AG09309 (cell line): ENCODE measurements around the gene PCP2.

Experiments
- DNase-seq: peaks from one replicate; pipeline ENCODE4 v3.0.0-alpha.2; 2010; ENCODE audit warnings: low read depth
- H3K4me3 ChIP-seq: 2 replicates; pipeline ENCODE4 v1.5.1; 2011; ENCODE audit warnings: mild to moderate bottlenecking, low read depth, low read length, moderate library complexity; ENCODE audit not compliant: control insufficient read depth
- CTCF ChIP-seq: IDR thresholded peaks from 2 replicates; pipeline ENCODE4 v1.5.1; 2011; ENCODE audit warnings: mild to moderate bottlenecking, low read depth, low read length, inconsistent platforms; ENCODE audit not compliant: insufficient read depth, control insufficient read depth; ENCODE audit errors: missing control alignments

The PCP2 gene

DNA sequence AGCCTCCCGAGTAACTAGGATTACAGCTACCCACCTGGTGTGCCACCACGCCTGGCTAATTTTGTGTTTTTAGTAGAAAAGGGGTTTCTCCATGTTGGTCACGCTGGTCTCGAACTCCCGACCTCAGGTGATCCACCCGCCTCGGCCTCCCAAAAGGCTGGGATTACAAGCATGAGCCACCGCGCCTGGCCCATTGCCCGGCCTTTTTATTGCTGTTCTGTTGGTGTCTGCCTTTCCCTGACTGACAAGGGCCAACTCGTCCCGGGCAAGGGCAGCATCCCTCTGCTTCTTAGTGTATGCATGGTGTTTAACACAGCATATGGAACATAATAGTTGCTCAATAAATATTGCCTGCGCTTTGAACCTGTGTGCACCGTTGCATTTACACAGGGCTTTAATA, 29.1 kb upstream of the PCP2 start:
- H3K4me3 ChIP-seq = no peak overlapping the region
- TF ChIP-seq CTCF = no peak
- no peak for DNase-seq

GRCh38 chr19:7661744-7662538, 28.4 kb upstream of the PCP2 start:
- no peak for DNase-seq
- H3K4me3 ChIP-seq = no peak overlapping the region
- TF ChIP-seq CTCF = no peak

DNA sequence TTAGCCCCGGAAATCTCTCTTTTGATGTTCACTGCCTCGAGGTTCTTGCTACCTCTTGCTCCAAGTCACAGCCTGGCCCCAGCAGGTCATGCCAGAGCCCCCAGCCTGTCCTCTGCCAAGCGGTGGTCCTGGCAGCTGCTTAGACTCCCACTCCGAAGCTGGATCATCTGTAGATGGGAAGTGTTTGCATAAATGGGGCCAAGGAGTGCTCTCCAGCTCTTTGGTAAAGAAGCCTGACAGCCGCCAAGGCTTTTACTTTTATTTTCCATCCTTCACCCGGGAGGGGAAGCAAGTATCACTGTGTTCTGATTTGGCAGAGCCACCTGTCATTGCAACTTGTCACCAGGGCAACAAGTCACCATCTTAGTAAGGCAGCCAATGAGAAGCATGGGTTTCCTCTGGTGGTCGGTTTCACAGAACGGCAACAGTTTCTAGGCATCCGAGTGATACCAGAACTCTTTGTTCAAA, 24.7 kb upstream of the PCP2 start:
- H3K4me3 ChIP-seq = no peak overlapping the region
- DNase-seq = no peak
- TF ChIP-seq CTCF = no peak

- TF ChIP-seq CTCF = no peak
- no peak for DNase-seq
- H3K4me3 ChIP-seq = no peak overlapping the region
These were observed 23.7 kb upstream of the PCP2 start for GRCh38 chr19:7657131-7657751.

- no peak for TF ChIP-seq CTCF
- no peak for DNase-seq
These were observed 22.1 kb upstream of the PCP2 start for GRCh38 chr19:7655581-7655980.

GRCh38 chr19:7654401-7654800, 20.9 kb upstream of the PCP2 start:
- no peak overlapping the region for H3K4me3 ChIP-seq
- DNase-seq = no peak
- TF ChIP-seq CTCF = no peak

More at GRCh38 chr19:7655581-7655980, 22.1 kb upstream of the PCP2 start:
- H3K4me3 ChIP-seq = no peak overlapping the region
